Stimulated activated CD4-positive, alpha-beta T cell treated with anti-CD3 and anti-CD28 coated beads, Interleukin-12 subunit alpha, Interleukin-12 subunit beta, amount 100 ng/mL, for 24 hours (primary cell): ENCODE results near the gene ALG14.
"Not testable (repeated sequence)": the region's sequence is repeated elsewhere in the genome, so short reads cannot be mapped to it uniquely, and the experiment has no call there.

Experiments
- DNase-seq, 2 experiments: peaks; one replicate each; pipeline ENCODE4 v3.0.0-alpha.2; 2020; ENCODE audit warnings: low read depth in 2 of 2

ALG14 gene

GRCh38 chr1:95072532-95073419 is at the start of gene ALG14:
Gene ALG14, minus strand, starts transcription at chr1:95072951. Its CDS starts 53 bp downstream, at chr1:95072898.
- peak; percentile 81 to 88 for DNase-seq

- no peak for DNase-seq
Measured at GRCh38 chr1:95122151-95122697, 49.5 kb upstream of the ALG14 start.

GRCh38 chr1:95119273-95119672 is 46.5 kb upstream of the ALG14 start:
- no peak for DNase-seq

GRCh38 chr1:95118710-95119109 is 46.0 kb upstream of the ALG14 start:
- no peak for DNase-seq

- DNase-seq: no peak
Measured at GRCh38 chr1:95118067-95118499, 45.3 kb upstream of the ALG14 start.

GRCh38 chr1:95117207-95118066 is 44.7 kb upstream of the ALG14 start, which contains the start of gene TLCD4:
Gene TLCD4, plus strand, starts transcription at chr1:95117355. Its CDS starts 26,547 bp downstream, at chr1:95143902.
- DNase-seq: peak in 1 of 2 experiments; percentile 6

GRCh38 chr1:95116580-95117206 is 43.9 kb upstream of the ALG14 start:
- DNase-seq: peak in 1 of 2 experiments; percentile 49

GRCh38 chr1:95115708-95116137 is 43.0 kb upstream of the ALG14 start:
- DNase-seq: no peak

GRCh38 chr1:95113684-95114083 is 40.9 kb upstream of the ALG14 start:
- no peak for DNase-seq

GRCh38 chr1:95111014-95111413 is 38.3 kb upstream of the ALG14 start:
- no peak for DNase-seq

GRCh38 chr1:95108792-95109191 is 36.0 kb upstream of the ALG14 start:
- DNase-seq: no peak

- DNase-seq: no peak
Measured at GRCh38 chr1:95098196-95098595, 25.4 kb upstream of the ALG14 start.

GRCh38 chr1:95097426-95097825 is 24.7 kb upstream of the ALG14 start:
- DNase-seq: no peak

- no peak for DNase-seq
Measured at GRCh38 chr1:95096218-95096841, 23.6 kb upstream of the ALG14 start.

GRCh38 chr1:95095833-95096217 is 23.1 kb upstream of the ALG14 start:
- DNase-seq: no peak

GRCh38 chr1:95094923-95095322 is 22.2 kb upstream of the ALG14 start:
- DNase-seq: no peak

GRCh38 chr1:95093296-95093695 is 20.5 kb upstream of the ALG14 start:
- no peak for DNase-seq

GRCh38 chr1:95092891-95093290 is 20.1 kb upstream of the ALG14 start:
- DNase-seq: not testable (repeated sequence)

GRCh38 chr1:95091290-95091689 is 18.5 kb upstream of the ALG14 start:
- DNase-seq: not testable (repeated sequence)

GRCh38 chr1:95089650-95090287 is 17.0 kb upstream of the ALG14 start:
- DNase-seq: no peak

- no peak for DNase-seq
Measured at GRCh38 chr1:95088303-95088702, 15.6 kb upstream of the ALG14 start.
